ENCODE results near the gene F13A1.

Gene F13A1

DNA sequence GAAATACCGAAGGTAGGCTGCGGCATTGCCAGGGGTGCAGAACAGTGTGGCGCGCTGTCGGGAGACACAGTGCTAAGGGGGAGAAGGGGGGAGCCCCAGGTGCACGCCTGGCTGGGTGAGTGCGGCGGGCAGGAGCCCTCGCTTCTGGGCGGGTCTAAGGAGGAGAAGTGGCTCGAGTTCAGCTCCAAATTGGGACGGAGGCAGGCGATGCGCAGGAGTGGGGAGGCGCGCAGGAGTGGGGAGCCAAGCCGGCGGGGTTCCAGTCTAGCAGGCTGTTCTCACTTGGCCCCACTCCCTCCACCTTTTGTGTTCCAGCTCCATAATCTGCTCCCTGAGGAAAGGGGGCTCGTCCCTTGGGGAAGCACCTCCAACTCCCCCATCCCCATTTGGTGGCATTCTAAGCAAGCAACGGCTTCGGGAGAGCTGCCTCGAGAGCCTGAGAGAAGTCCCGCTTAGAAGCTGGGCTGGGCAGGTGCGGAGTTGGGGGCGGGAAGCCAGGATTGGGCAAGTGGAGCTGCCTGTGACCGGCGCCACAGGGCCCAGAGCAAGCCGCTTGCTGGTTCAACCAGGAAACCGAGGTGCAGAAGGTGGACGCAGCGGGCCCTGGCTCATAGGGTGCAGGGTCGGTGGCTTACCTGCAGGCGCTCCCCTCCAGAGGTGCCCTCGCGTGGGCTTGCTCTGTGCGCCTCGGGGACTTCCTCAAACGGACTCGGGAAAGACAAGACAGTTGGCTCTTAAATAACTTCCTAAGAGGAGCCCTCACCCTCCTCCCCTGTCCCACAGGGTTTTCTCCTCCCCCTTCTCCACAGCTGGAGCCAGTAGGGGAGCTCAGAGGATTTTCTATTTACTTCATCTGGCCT, at the start of gene F13A1:
Gene F13A1, minus strand, starts transcription at position 711 of the 860 bp plus-strand sequence. CDS start 1,998 bp downstream, outside the sequence.
- DNase-seq: no peak

DNA sequence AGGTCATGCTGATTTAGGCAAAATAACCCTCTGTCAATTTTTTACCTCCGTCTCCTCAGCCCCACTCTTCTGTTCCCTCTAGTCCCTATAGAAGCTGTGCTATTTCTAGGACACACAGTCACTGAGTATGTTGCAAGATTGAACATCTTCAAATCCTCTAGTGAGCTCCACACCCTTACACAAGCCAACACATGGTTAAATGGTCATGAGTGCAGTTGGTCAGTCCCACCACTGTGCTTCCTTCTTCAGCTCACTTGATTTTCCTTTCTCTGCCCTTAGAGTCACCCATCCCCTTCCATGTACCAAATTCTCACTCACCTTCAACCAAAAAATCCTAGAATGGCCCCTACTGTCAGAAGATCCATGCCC, 48.2 kb upstream of the F13A1 start:
- DNase-seq: no peak

DNA sequence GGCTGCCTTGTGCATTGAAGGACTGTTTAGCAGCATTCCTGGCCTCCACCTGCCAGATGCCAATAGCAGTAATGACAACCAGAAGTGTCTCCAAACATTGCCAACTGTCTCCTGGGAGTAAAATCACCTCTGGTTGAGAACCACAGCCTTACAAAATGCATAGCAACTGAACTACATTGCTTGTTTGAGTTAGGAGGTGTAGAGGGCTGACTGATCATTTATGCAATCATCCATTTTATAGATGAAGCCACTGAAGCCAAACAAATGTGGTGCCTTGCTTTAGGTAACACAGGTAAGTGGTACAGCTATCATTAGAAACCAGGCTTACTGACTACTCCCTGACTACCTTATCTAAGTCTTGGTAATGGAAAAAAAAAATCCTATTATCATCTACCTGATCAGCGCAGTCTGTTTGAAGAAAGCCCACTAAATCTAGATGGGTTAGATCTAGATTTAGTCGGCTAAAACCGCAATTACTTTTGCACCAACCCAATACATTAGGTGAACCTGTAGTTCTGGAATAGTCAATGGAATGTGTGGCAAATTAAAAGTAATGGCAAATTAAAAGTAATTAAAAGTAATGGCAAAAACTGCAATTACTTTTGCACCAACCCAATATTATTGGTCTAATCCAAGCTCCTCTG, 47.7 kb upstream of the F13A1 start:
- DNase-seq: no peak

DNA sequence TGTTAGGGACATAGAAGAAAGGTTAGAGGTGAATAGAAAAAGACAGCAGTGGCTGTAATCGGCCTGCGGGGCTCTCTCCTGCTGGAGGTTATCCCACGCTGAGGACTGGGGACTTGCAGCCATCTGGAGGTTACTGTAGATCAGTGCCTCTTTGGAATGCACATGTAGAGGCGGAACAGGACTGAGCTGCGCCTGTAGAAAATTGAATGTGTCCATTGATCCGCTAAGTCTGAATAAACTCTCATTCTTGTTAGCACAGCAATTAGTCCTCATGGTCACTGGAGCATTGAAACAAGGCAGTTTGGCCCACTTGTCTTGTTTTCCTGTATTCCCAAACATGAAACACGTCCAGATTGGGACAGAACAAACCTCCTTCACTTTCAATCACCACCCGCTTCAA, 46.3 kb upstream of the F13A1 start:
- no peak for DNase-seq

DNA sequence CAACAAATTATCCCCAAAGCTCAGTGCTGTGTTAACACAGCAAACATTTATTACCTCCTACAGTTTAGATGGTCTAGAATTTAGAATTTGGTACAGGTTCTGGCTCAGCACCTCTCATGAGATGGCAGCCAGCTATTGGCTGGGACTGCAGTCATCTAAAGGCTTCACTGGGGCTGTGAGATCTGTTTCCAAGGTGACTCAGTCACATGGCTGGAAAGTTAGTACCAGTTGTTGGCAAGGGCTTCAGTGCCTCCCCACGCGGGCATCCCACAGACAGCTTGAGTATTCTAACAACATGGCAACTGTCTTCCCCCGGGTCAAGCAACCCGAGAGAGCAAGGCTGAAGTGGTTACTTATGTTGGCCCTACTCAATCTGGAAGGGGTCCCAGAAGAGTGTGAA, 44.8 kb upstream of the F13A1 start:
- DNase-seq: no peak

DNA sequence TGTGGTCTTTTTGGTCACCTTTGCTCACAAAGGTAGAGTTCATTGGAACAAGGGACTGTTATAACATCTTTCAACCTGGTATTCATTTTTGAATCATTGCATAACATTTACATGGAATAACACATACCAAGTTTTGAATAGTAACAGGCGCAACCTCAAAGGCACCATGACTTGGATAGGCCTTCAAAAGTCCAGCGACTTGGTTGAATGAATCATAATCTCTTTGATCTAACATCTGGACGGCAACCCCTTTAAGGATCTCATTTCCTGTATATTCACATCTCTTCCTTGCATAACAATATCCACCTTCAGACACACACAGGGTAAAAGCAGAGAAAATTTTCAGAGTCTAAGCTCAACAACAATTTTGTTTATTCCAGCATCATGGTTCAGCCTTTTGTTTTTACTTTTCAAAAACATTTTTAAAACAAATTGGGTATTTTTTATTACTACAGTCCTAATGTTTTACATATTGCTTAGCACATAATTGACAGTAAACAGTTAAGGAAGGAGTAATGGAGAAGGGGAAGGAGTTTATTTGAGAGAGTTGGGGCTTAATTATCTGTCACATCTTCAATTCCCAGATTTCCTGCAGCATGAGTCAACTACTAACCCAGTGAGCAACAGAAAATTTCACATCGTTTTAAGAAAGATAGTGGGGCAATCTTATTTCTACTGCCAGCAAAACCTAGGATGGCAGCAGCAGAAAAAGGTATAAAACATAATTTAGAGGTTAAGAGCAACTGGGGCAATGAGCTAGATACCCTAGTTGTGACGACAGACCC, 41.8 kb upstream of the F13A1 start:
- no peak for DNase-seq

DNA sequence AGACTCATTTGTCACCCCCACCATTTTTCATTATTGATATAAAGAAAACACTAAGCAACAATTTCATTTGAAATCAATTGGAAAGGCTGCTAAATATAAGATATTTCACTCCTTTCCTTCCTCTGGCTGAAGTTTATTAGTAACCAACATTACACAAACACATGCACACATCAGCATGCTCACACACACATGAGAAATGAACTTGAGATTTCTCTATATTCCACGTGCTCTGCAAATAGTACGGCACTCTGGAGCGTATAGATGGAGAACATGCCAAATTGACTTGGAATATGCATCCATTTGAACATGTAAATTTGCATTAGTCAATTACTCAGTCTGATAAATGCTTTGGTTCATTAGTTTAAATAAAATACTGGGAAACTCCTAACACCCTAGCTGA, 37.1 kb upstream of the F13A1 start:
- no peak for DNase-seq

DNA sequence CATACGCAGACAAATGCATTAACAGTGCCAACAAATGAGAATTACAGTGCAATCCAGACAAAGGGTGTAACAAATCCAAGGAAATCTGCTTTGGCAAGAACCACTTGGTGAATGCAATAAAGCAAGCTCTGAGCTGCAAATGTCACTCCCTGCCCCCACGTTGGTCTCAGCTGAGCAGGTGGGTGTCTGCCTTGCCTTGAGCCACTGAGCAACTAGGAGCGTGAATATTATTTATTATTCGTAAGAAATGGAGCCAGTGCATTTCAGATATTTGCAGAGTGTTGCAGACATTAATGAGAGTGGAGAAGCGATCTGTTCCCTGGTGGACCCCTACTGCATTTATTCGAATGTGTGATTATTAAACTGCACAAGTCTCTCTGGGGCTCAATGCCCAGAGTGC, 36.6 kb upstream of the F13A1 start:
- DNase-seq: no peak

DNA sequence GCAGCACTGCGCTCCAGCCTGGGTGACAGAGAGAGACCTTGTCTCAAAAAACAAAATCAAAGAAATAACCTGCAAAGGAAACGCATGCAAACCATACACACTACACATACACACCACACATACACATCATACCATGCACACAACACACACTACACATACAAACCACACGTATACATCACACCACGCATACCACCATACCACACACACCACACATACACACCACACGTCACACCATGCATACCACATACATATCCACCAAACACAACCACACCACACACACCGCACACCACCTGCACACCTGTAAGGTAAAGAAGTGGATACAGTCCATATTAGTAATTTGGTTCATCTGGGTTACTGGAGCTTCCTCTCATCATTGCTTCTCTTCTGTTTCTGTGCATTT, 32.3 kb upstream of the F13A1 start:
- no peak for DNase-seq

DNA sequence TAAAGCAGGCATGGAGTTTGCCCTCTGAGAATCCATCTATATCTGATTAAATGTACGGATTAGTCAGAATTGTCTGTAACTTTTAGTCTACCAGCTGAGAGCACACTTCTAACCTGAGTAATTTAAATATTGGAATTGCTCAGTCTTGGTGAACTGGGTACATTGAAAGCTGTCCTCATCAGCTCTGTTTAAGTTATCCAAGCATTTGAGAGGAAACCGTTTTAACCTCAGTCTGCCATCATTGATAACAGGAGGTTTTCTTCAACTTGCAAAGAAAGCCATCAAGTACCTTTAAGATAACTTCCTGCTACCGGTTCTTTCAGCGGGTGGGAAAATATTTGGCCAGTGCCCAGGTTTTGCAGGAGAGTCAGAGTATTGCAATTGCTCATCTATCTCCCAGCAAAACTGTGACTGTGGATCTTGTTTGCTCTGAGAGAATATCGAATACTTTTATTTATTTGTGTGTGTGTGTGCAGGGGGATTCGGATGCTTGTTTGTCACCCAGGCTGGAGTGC, 31.1 kb upstream of the F13A1 start:
- DNase-seq: no peak

DNA sequence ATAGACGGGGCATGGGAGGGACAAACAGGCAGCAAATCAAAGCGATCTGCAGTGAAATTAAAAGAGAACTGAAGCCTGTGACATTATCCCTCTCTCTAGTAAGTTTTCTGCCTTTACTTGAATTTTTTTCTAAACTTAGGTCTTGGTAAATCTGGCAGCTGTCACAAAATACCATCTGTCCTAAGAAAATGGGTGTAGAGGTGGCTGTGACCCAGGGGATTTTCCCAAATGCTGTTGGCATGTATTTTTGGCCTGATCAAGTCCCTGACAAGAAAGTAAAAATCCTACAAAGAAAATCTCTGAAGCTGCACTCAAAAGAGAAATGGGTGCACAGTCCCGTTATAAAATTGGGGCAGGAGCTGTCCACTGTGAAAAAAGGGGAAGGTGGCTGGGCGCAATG, 30.2 kb upstream of the F13A1 start:
- DNase-seq: no peak

DNA sequence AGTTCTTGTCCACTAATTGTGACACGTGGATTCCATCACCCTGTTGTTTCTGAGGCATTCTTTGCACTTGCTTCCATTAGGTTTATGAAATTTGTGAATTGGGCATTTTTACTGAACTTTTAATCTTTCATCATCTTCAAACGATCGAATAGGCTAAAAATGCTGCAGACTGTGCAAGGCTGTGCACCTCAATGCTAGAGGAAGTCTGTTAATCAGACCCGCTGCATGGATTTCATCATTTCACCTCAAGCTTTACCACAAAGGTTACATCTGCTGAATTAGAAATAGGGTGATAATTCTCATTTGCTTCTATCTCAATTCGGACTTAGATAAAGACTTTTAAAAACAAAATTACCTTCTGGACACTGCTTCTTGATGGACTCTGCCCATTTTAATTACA, 27.8 kb upstream of the F13A1 start:
- no peak for DNase-seq

DNA sequence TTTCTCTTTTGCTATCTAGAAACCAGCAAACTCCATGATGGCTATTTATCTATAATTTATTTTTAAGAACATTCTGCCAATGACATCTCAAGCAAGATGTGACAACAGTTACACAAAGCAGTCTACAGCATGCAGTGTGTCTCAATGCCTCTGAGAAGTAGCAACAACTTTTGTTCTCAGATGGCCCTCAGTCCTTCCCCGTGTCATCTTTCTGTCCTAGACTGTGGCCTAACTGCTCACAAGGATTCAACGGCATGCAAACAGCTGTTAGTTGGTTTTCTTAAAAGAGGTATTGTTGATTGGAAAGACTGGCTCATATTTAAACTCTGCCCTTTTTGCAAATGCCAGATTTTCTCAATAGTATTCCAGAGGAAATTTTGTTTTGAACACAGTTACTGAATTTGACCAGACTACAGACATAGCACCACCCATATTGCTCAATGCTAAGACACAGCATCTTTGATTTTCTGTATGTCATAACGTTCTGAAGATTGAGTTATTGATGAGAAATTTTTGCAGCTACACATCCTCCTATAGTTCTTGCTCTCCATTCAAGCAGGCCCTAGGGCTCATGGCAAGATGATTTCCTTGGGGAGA, 26.1 kb upstream of the F13A1 start:
- DNase-seq: no peak

DNA sequence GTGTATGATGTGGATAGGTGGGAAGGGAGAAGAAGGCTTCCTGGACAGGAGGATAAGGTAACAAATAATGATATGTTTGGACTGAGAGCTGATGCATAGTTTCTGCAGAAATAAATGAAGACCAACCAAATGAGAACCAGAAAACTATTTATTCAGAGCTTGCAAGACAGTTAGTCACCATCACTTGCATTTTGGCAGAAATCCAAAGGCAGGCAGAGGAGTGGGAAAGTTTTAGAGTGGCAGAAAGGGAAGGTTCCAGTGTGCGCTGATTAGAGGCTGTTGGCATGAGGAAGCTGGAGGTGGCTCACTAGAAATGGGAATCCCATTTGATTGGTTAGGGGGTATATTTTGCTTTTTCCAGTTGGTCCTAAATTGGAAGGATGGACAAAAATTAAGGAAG, 13.0 kb upstream of the F13A1 start:
- DNase-seq: no peak

DNA sequence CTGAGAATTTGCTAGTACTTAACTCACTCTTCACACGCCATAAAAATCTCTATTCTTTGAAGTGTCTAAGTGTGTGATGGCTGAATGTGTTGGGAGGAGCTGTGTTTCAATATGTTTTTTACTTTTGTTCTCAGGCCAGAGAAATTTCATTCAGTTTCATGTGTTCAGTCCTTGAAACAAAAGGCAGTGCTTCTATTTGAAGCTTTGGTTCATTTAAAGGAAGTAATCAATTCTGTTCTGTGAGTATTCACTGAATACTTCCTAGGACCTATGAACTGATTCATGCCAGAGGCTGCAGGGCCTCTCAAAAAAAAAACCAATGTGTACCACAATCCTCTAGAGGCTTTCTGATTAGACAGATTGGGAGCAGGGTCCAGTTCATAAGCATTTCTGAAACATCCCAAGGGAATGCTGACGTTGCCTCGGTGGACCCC, 12.4 kb upstream of the F13A1 start:
- no peak for DNase-seq

DNA sequence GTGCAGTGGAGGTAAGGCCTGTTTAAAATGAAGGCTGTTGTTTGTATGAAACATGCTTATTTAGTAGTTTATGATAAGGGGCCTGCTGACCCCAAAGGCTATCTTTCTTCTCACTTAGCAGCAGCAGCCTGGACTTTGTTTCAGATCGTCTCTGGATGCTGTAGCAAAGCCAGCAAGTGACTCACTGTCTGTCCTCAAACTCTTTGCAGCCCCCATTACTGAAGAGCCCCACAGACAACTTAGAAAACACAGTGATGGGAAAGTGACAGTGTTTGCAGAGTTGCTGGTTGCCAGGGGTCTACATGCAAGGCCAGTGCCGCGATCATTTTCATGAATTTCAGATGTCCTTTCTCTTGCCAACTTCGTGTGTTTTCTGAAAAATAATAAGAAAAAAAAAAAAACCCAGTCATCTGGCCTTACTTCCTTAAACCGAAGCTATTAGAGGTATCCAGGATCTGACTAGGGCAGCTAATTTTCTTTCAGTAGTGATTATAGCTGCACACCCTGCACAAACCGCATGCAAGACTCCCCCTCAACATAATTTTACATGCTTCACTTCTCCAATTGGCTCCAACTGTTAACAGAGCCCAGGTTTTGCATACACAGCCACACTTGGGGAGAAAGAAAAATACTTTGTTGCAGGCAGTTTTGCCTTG, 11.6 kb upstream of the F13A1 start:
- no peak for DNase-seq

DNA sequence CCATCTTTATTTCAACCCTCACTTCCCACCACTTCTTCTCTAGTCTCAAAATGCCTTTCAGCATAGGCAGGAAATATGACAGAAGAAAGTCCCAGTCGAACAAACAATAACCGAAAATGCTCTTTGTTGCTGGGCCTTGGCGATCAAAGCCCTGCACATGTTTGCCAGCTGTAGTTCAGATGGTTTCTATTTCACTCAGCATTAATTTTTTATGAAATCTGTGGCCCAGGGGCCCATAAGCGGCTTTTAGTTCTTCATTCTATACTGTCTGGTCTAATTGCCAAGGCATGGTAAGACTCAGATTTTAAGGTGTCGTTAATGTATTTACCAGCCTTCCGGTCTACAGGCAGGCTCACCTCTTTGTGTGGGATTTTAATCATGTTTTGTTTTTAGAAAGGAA, 10.9 kb upstream of the F13A1 start:
- DNase-seq: no peak

DNA sequence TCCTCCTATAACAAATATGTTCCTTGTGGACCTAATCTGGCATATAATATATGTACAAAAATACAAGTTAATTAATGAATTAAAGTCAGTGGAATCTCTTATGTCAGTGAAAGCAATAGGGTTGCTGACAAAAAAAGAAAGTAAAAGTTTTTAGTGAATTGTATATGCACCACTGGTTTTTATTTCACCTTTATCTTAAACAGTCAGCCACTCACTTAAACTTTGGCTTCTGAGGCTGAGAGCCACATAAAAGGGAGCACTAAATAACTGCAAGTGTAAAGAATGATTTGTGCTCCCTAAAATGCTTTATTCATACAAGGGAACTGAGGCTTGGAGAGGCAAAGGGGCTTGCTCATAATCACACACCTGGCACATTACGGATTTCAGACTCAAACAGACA, 9.9 kb upstream of the F13A1 start:
- DNase-seq: no peak

DNA sequence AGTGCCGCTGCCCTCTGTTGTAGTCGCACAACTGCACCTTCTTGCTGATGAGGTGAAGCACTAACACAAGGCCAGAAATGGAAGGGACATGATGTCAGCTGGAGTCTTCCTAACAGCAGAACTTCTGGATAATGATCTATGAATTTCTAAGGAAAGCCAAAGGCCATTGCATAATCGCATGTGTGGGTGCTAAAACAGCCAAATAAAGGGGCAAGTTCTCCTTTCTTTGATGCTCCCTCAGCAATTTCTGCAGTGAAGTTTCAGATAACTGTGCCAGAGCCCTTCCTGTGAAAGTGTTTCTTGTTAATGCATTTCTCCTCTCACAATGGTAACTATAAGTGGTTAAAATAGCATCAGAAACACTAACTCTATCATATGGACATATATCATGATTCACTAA, 8.0 kb upstream of the F13A1 start:
- DNase-seq: no peak

DNA sequence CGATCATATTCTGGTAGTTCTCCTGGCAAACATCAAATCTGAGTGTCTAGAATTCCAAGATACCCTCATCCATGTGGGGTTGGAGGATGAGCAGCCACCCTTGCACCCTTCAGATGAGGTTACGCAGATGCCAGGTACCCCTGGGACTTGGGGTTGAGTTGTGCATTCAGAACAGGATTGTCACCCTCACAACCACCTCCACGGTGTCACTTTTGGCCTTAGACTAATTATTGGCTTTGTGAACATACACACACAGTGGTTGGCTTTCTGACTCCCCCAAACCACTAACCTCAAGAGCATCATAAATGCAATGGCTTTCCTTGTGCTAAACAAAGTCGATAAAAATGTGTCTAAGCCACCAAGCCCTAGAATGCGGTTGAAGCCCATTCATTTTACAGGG, 2.9 kb upstream of the F13A1 start:
- no peak for DNase-seq

DNA sequence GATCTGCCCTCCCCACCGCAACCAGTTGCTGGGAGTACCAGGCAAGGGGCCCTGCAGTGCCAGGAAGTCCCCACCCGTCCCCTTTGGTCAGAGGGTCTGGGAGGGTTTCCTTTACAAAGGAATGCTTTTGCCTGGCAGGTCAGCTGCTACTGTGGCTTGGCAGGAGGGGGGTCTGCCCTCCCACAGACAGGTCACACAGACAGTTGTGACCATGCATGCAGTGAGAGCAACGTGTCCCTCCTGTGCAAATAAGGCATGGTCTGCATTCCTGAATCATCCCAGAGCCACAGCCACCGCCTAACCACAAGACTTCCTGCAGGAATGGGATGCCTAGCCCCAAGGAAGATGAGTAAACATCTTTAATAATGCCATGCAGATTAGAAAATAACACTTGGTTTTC, 439 bp upstream of the F13A1 start:
- DNase-seq: no peak

DNA sequence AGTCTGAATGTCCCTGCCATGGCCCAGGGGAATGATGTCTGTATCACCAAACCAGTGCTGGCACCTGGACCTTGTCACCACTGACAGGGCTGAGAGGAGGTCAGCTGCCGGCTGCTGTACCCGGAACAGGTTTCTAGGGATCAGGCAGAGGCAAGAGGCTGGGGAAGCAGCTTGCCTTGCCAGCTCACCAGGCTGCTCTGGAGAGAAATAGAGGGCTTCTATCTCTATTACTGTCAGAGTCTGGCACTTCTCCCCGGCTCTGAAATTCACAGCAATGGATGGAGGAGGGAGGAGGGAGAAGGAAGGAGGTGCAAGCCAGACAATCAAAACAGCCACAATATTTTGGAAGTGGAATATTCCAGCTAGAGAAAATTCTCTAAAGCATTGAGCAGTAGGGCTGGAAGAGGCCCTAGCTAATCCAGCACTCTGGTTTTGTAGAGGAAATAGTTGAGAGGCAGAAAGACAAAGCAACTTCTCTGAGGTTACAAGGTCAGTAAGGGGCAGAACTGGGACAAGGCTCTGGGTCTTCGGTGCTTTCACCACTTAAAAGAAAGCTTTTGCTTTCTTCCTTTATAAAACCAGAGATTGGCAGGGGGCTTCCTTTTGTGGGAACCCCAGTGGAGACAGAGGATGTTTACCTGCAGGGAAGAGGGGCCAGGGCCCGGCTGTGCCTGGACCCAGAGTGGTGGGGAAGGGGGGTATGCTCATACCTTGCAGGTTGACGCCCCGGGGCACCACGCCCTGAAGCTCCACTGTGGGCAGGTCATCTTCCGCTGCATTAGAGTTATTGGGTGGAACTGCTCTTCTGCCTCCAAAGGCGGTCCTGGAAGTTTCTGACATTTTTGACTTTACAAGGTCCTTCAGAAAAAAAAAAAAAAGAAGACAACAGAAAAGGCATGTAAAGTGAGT, 2.4 kb downstream of the F13A1 start:
- DNase-seq: no peak
